Fibroblast of skin of left quadriceps (primary cell): ENCODE data around the gene ZNF423.

ENCODE experiments used
- DNase-seq, 2 experiments: peaks; one replicate each; pipeline ENCODE4 v3.0.0-alpha.2; 2013; ENCODE audit warnings: low read depth in 2 of 2

Gene ZNF423

DNA sequence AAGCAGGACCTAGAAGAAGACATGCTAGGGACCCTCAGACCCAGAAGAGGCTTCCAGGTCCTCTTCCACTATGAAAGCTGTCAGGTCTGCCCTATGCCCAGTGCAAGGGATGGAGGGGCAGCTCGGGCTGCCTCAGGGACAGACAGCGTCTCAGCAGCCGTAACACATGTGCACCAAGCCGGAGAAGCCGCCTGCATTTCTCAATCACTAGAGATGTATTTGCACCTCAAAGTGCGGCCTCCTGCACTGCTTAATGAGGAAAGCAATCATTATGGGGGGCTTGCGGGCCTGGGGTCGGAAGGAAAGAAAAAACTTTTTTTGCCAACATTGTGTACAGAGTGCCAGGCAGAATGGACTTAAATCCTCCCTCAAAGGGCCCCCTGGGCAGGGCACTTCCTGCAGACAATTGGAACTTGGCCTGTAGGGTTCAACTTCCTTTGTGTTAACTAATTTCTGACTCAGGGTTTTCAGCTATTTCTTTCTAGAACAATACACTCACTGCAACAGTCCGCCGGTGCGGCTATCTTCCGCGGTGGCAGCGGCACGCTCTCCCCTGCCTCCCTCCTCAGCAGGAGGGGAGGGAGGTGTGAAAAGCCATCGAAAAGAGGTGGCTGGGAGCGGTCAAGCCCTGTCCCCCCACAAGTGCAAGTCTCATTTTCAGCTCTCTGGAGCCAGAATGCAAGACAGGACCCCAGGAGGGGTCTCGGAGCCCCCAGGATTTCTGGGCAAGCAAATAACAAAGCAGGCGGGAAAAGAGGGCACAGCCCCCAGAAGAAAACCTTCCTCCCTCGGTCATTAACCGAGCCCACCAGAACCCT lies 101.2 kb downstream of the ZNF423 start:
- DNase-seq: no peak

DNA sequence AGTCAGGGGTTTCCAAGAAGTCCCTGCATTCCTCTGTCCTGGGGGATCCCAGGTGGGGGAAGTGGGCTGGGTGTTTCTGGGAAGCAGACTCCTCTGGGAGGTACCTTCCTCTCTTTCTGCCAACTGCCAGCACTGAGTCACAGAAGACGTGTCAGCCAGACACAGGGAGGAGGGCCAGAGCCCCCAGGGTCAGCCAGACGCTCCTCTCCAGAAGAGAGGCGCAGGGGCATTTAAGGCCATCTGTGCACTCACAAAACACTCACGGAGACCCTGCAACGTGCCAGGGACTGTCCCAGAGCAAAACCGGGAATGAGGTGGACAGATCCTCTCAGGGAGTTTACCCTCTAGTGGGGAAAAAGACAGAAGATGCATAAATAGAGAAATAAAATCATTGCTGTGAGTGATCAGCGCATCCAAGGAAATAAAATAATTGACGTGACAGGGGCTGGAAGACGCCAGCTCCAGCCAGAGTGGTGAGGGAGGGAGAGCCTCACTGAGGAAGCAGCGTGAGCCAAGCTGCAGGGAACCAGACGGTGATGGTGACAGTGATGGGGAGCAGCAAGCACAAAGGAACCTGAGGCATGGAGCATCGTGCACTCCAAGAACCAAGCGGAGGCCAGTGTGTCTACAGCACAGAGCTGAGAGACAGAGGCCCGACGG lies 105.4 kb downstream of the ZNF423 start:
- DNase-seq: no peak

DNA sequence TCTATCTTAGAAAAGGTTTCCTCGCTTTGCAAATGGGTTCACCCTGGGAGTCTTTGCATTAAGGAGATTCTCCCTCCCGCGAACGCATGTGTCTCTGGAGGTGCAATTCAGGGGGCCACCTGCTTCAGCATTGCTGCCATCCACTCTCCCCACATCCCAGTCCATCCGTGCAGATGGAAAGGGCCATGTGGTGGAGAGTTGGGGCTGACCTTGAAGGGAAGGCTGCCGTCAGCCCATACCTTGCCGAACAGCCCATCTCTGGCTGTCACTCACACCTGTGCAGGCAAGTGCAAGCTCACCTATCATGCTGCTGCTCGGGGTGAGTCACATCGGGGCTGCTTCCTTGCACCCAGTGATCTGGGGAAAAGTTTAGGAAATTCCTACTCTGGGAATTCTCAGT lies 106.1 kb downstream of the ZNF423 start:
- DNase-seq: no peak

DNA sequence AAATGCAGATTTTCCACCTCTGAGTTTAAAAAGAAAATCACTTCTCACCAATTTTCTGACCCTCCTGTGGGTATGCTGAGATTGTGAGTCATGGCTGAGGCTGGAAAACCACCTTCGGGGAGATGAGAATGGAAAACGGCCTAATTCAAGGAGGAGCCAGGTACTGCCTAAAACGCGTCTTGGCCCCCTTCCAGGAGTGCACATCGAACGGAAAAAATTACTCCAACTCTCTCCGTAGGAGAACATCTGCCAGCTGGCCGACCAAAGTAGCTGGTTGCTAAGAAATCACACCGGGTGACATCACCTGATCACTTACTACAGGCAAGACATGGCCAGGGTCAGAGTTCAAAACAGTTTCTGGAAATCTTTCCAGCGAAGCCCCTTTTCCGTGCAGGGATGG lies 107.6 kb downstream of the ZNF423 start:
- no peak for DNase-seq

DNA sequence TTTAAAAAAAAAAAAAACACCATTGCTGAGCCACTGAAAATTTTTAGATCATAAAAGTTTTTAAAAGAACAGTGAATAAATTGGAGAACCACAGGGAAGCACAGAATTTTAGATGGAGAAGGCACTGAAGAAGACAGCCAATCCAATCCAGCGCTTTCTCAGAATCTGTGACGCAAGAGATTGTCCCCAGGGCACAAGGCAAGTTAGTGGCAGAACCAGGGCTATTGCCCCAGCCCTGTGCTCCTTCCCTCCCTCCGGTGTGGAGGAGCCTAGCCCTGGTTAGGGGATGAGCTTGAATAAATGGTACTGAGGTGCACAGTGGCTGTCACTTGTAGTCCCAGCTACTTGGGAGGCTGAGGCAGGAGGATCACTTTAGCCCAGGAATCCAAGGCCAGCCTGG lies 108.3 kb downstream of the ZNF423 start:
- no peak for DNase-seq

DNA sequence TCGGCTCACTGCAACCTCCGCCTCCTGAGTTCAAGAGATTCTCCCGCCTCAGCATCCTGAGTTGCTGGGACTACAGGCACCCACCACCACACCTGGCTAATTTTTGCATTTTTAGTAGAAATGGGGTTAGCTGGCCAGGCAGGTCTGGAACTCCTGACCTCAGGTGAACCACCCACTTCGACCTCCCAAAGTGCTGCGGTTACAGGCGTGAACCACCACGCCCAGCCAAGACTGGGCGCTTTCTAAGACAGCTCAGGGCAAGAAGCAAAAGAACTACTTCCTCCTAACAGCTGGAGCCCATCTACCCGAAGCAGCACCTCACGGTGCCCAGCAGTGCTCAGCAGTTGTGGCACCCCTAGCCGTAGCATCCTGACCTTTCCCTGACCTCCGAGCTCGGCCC lies 109.4 kb downstream of the ZNF423 start:
- no peak for DNase-seq

DNA sequence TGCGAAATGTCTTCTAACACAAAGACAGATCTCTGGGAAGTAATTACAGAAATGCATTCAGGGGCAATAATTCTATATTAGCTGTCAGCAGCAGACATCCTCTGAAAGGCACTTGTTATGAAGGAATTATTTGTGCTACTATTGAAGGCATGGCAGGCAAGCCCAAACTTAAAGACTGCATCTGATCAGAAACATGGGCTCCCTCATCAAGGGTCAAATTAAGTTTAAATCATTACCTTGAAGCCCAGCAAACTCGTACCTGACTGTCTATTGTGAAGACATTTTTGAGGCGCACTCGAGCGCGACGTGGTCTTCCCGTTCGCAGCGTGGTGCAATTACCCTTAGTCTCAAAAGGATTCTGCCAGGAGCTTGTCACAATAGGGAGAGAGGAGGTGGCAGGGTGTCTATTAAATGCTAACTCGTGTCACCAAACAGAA lies 110.6 kb downstream of the ZNF423 start:
- DNase-seq: no peak

DNA sequence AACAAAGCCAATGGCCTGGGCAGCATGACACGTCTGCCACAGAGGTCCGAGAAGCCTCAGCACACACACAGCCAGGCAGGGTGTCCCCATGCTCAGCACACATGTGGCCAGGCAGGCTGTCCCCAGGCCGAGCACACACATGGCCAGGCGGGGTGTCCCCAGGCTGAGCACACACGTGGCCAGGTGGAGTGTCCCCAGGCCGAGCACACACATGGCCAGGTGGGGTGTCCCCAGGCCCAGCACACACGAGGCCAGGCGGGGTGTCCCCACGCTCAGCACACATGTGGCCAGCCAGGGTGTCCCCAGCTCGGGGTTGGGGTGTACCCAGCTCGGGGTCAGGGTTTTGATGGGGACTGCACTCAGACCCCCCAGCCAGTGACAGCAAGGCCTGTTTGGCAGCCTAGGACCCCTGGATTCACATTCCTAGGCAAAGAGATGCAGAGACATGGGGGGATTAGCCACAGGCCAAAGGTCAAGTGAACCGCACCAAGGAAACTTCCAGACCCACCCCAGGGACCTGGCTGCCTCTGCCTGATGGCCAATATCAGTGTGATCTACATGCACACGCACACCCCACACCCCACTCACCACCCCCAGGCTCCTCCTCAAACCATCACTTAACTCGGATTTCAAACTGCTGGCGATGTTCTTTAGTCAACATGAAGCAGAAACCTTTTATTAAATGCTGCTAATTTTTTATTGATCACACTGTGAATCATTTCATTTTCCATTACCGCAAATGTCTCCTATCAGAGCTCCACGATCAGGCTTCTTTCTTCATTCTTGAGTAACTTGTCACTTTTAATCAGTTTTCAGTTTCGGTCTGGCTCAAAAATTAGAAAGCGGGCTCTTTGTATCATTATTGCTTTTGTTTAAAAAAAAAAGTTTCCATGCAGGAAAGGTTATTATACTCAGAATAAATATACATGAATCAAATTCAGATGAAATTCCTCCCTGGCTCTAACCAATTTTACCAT lies 111.4 kb downstream of the ZNF423 start:
- DNase-seq: no peak

DNA sequence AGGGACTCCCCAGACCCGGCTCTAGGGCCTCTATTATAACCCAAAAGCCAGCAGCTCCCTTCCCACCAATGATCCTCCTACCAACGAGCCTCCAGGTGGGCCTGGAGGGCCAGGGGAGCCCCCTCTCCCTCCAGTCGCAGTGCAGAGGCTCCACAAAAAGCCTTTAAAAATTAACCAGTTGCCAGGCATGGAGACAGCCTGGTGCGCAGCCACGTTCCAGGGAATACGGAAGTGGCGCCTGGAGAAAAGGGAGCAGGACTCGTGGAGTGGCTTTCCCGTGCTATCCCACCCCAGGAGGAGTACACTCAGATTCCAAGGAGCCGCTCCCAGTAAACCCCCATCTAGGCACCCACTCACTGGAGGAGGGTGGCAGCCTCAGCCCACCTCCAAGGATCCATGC lies 112.3 kb downstream of the ZNF423 start:
- DNase-seq: no peak

DNA sequence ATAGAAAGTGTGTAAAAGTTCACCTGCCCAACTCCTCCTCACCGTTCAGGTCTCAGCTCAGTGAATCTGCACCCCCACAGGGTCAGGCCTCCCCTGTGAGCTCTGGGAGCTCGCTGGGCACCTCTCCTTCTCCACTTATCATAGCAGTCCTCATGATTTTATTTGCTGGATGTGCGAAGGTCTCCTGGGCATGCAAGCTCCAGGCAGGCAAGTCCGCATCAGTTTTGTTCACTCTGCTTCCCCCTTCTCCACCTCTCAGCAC lies 112.8 kb downstream of the ZNF423 start:
- no peak for DNase-seq

DNA sequence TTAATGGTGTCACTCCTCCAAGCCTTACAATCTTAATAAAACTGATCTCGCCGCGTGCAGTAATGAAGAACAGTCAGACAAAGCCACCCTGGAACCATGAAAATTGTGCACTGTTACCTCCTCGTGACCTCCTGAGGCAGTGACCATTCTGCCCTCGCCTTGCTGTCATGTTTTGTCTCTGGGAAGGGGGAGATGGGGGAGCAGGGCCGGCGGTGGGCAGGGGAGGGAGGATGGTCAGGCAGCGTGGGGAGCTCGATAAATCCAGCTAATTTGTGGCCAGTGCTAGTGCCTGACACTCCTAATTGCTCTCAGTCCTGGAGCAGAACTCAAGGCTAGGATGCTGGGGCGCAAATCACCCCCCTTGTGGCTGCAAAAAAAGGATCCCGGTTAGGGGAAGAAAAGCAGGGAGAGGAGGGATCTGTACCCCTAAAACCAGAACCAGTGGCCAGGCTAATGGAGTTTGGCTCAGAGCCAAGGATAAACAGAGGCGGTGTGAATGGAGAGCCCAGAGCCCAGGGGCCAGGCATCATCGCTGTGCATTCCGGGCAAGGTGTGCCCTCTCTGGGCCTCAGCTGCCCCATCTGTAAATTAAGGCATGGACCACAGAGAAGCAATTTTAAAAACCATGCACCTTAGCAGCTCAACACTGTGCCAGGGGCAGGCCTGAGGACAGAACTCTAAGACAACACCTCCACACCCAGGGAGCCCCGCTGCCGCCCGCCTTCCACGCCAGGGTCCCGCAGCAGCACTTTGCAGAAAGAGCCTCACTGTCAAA lies 113.3 kb downstream of the ZNF423 start:
- DNase-seq: no peak

DNA sequence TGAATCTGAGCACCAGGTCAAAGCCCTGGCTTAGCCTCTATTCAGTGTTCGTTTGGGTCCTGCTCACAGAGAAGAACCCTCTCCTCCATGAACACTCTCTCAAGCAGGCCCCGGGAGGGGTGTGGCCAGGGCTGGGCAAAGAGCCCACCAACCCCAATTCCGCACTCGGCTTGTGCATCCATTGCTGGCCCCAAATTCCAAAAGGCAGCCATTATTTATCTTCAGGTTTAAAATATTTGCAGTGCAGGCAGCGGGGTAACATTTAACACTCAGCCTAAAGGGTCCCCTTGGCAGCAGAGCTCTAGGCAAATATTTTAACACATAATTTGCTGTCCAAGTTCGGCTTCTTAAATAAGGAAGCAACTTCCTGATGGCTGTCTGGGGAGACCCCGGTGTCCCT lies 115.7 kb downstream of the ZNF423 start:
- DNase-seq: no peak

DNA sequence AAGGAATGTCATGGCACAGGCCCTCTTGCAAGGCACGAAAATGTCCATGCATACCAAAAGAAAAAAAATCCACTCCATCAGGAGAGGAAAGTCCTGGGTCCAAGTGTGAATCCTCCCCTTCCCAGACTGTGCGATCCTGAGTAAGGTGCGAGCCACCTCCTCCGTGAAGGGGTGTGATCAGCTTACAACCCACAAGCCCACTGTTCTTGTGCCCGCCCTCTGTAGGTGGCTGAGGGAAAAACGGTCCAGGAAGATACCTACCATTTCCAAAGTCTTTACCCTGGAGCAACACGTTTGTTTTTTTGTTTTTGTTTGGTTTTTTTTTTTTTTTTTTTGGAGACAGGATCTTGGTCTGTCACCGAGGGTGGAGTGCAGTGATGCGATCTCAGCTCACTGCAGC lies 116.5 kb downstream of the ZNF423 start:
- DNase-seq: no peak

DNA sequence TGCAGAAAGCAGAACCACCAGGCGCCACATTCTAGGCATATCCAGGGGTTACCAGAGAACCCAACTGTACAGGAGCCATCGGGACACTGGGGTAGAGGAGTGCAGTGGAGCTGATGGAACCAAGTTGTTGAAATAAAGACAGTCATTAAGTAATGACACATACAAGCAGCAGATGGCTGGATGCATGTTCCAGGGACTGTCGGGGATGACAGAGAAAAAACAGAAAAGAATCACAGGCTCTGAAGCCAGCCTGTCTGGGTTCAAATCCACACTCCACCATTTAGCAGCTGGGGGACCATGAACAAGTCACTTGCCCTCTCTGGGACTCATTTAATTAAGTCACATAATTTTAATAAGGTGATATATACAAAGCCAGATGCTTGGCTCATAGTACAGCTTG lies 117.1 kb downstream of the ZNF423 start:
- no peak for DNase-seq

DNA sequence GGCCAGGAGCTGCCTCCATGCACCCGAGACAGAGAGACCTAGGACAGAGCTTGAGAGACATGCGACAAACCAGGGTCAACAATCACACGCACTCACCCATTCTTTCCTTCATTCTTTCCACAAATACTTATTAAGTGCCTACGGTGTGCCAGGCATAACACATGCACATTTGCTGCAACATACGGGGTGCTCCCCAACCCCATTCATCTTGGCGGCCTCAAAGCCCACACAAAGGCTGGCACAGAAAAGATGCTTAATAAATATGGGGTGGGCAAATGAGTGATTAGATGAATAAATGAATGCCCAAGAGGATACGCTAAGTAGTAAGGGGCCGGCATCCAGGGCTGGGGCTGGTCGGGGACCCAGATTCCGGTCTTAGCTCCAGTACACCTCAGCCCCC lies 117.9 kb downstream of the ZNF423 start:
- no peak for DNase-seq

DNA sequence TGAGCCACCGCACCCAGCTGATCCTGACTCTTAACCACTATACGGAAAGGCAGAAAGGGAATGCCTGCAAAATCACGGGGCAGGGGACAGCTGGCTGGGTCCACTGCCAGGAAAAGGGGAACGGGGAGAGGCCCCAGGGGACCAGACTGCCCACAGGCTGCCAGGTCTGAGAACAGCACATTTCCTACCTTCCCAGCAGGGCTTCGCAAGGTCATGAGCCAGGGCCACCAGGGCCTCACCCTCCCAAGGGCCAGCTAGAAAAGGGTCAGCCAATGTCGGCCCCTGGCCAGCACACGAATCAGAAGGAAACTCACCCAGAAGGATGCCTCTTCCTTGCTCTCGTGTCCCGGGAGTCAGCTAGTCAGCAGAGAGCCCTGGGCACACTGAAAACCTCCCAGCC lies 118.4 kb downstream of the ZNF423 start:
- DNase-seq: no peak

DNA sequence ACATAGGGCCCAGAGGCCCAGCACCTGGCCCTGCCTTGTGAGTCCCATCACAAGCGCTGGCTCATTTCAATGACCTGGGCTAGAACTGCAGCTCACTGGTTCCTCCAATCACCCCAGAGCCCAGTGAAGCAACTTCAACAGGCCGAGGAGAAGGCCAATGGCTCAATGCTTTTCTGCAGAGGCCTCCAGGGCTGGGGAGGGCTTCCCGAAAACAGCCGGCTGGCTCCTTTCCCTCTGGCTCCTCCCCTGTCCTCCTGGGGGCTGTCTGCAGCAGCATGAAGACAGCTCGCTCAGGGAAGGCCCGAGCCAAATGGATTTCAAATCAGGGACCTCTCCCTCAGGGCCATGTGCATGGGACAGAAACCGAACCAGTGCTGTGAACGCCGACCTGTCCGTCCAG lies 121.6 kb downstream of the ZNF423 start:
- no peak for DNase-seq

DNA sequence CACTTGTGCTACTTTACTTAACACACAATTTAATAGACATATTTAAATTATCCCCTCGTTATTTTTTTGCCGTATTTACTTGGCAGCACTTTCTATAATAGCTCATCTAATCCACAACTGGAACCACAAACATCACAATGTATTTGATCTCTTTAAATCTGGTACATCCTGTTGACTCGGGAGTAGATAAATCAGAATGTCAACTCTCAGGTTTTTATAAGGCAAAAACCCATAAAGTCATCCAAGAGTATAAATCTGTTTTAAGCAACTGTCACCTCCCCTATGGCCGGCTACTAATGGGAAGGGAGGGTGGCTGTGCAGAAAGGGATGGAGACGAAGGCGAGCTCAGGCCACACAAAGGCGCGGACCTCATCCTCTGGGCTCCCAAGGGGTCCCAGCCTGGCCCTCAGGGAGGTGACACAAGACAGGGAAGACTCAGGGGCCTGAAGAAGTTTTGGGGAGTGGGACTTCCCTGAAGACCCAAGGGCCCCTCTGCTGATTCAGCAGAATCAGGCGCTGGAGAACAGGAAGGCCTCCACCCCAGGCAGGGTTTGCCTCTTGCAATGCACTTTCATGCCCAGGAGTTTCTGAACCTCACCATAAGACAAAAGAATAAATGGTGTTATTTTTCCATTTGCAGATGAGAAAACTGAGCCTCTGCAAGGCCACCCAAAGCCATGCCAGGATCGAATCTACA lies 122.5 kb downstream of the ZNF423 start:
- DNase-seq: no peak

DNA sequence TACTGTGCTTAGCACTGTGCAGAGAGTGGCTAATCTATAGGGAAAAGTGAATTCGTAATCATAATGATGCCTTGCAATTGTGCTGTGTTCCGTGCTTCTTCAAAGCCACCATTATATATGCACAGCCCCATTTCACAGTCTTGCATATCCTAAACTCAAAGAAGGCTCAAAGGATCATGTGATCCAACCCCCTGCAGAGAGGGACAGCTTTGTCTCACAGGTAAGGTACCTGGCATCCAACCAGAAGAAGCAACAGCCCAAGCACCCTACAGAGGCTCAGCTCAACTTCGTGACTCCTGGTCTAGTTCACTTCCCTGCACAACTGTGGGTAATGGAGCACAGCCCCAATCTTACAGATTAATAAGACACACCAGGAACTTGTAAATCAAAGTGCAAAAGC lies 124.0 kb downstream of the ZNF423 start:
- no peak for DNase-seq

DNA sequence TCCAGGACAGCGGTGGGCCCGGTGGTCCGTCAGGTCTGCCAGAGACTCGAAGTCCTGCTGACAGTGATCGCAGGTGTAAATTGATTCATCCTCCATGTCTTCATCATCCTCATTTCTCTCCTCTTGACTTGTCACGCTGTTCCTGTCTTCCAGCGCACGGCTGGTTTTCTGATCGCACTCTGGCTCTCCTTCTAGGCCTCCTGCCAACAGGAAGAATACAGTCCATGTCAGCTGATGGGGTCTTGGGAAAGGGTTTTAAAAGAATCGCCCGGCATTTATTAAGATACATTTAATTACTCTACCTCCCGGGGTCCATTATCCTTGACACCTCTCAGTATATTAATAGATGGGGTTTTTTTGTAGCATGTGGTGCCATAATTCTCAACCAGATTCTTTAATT lies 125.1 kb downstream of the ZNF423 start:
- no peak for DNase-seq

DNA sequence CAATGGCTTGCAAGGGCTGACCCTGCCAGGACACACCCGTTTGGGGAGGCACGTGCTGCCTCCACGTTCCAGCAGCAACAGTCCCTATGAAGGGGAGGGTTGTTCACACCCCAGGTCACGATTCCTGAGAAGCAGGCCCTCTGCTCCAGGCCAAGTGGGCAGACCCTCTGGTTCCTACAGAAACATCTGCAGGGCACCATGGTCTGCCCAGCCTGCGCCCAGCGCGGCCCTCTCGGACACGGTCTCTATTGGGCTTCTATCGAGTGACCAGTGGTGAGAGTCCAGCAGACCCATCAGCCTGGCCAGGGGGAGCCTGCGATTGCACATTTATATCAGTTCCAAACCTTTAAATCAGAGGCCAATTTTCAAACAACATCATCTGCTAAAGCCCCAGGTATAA lies 128.3 kb downstream of the ZNF423 start:
- no peak for DNase-seq
